ENCODE data around the gene PPID. TPM values are rescaled to one million over a fixed set of nuclear protein-coding genes. Genes with fewer than 3 reads are reported as not detected.

PPID gene
- total RNA-seq, 1 donor from 2014 or later = 51.0 TPM

DNA sequence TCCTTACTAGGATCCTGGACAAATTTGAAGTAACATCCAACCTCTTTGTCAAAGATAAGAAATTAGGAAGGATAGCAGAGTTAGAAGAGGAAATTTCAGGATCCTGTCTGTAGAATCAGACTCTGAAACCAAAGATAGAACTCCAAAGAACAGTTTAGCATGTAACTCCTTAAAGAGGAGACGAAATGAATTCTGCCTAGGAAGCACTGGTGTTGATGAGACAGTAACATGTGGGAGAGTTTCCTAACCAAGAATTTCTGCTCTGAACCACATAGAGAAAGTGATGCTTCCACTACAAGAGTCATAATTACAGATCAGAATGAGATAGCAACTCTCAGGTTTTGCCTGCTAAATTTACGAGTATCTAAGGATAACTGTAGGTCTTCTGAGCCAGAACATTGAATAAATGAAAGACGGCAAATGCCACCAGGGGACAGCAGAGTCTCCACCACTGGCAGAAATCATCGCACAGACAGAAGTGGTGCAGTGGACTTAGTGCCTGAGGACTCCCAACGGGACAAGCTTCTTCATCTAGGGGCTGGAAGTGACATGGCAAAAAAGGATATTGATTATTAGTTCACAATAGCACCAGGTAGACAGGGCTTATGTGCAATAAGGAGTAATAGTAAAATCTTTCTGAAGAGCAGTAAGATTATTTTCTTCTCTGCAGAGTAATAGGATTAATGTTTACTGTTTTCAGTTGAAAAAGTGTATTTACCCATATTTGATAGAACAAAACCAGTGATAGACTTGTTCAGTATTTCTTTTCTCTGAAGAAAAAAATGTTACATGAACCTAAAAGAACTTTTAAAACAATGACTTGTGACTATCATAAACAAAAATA is 6.7 kb upstream of the PPID start:
- peak; percentile 40 for DNase-seq (ENCODE audit: low read depth)
- TF ChIP-seq, protein P1, sequence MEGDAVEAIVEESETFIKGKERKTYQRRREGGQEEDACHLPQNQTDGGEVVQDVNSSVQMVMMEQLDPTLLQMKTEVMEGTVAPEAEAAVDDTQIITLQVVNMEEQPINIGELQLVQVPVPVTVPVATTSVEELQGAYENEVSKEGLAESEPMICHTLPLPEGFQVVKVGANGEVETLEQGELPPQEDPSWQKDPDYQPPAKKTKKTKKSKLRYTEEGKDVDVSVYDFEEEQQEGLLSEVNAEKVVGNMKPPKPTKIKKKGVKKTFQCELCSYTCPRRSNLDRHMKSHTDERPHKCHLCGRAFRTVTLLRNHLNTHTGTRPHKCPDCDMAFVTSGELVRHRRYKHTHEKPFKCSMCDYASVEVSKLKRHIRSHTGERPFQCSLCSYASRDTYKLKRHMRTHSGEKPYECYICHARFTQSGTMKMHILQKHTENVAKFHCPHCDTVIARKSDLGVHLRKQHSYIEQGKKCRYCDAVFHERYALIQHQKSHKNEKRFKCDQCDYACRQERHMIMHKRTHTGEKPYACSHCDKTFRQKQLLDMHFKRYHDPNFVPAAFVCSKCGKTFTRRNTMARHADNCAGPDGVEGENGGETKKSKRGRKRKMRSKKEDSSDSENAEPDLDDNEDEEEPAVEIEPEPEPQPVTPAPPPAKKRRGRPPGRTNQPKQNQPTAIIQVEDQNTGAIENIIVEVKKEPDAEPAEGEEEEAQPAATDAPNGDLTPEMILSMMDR (conservative IDR thresholded peaks at IDR 0.05; ENCODE audit: low read depth, low read length) = peak; percentile 94
- no peak overlapping the region for H3K4me3 ChIP-seq (ENCODE audit: low read depth, low read length)

DNA sequence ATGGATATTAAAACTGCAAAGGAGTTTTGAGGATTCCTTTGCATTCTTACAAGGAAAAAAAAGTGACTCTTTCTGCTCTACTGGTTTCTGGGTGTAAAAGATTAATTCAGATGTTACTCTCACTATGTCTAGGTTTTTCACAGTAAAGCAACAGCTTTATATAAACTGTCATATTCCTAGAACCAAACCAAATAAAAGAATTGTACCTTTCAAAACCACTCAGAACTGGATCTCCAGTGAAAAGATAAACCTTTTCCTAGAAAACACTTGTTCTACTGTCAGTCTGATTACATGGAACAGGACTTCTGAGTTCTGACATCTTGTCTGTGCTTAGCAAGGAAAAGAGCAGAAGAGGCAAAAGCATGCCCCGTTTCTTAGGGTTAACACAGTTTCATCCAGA is 5.0 kb upstream of the PPID start:
- DNase-seq (ENCODE audit: low read depth) = no peak
- TF ChIP-seq, protein P1 (conservative IDR thresholded peaks at IDR 0.05; ENCODE audit: low read depth, low read length) = no peak
- no peak overlapping the region for H3K4me3 ChIP-seq (ENCODE audit: low read depth, low read length)

DNA sequence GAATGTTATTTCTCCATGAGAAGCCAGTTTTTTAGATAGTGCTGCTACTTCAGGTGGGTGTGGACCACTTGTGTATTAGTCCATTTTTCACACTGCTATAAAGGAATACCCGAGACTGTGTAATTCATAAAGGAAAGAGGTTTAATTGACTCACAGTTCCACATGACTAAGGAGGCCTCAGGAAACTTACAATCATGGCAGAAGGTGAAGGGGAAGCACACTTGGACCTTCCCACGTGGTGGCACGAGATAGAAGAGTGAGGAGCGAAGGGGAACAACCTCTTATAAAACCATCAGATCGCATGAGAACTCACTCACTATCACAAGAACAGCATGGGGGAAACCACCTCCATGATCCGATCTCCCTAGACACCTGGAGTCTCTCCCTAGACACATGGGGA is 3.4 kb upstream of the PPID start:
- DNase-seq (ENCODE audit: low read depth) = no peak
- TF ChIP-seq, protein P1 (conservative IDR thresholded peaks at IDR 0.05; ENCODE audit: low read depth, low read length) = no peak
- no peak overlapping the region for H3K4me3 ChIP-seq (ENCODE audit: low read depth, low read length)

DNA sequence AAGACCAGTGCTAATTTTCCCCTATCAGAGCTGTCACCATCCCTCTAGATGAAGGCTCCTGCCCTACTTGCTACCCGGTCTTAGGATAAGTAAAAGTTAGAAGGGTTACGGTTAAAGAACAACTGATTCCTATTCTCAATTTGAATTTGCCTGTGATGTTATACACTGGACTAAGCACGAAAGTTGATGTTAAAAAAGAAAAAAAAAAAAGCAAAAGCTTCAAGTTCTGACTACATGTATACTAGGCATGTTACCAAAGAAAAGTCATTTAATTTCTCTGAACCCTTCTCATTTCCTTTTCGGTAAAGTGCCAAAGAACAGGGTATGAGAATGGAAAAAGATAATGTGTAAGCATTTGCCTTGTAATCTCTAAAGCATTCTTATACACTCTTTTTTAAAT is 1.4 kb upstream of the PPID start:
- TF ChIP-seq, protein P1 (conservative IDR thresholded peaks at IDR 0.05; ENCODE audit: low read depth, low read length) = no peak
- no peak overlapping the region for H3K4me3 ChIP-seq (ENCODE audit: low read depth, low read length)
- no peak for DNase-seq (ENCODE audit: low read depth)

DNA sequence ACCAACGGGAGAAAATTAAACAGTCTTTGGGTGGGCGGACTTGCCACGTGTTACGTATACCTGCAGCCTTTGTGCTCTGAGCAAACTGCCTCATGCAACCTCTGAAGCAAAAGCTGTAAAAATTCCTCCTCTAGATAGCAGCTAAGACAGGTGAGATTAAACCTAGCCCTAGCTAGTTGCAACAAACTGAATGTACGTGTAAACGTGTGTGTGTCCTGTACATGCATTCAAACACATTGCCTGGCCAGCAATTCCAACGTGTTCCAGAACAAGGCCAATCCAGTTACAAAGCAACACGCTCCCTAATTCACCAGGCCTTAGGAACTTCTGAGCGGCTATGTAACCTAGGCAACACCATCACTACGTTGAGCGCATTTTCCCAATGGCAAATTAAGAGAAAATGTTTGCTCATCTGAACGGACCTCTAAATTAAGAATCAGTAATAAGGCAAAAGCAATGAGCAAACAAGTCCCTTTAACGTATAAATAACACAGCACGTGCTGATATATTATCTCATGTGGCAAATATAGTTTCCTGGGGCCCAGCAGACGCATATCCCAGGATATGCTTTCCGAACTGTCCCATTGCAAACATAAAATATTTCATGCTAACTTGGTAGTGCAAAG is 792 bp downstream of the PPID start:
- H3K4me3 ChIP-seq (ENCODE audit: low read depth, low read length) = peak overlapping the region; percentile 88
- TF ChIP-seq, protein P1 (conservative IDR thresholded peaks at IDR 0.05; ENCODE audit: low read depth, low read length) = no peak
- DNase-seq (ENCODE audit: low read depth) = no peak

DNA sequence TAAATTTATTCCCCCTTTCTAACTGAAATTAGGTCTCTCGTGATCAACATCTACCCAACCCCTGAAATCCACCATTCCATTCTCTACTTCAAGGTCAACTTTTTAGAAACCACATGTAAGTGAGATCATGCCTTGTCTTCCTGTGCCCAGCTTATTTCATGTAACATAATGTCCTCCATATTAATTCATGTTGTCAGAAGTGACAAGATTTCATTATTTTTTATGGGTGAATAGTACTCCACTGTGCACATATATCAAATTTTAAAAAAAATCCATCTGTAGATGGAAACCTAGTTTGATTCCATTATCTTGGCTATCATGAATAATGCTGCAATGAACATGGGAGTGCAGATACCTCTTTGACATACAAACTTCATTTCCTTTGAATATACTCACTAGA is 1.5 kb downstream of the PPID start:
- TF ChIP-seq, protein P1 (conservative IDR thresholded peaks at IDR 0.05; ENCODE audit: low read depth, low read length) = no peak
- DNase-seq (ENCODE audit: low read depth) = no peak
- H3K4me3 ChIP-seq (ENCODE audit: low read depth, low read length) = no peak overlapping the region

Data from epithelial cell of proximal tubule (primary cell).